ENCODE measurements around the gene TFAP2E.

TFAP2E gene

DNA sequence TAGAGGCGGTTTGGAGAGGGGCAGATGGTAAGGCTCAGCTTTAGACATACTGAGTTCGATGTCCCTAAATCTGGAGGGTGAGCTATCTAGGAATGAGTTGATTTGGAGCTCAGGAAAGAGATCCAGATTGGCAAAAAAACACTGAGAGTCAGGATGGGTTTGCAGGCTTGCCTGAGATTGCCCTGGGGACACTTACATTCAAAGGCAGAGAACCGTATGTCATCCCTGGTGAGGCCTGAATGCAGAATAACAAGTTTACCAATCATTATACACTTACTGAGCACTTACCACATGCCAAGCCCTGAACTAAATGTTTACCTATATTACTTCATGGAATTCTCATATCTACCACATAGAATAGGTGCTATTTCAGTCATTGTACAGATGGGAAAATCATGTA, 27.5 kb downstream of the TFAP2E start:
- no peak for DNase-seq (ENCODE audit: low spot score)
- TF ChIP-seq, protein P1, sequence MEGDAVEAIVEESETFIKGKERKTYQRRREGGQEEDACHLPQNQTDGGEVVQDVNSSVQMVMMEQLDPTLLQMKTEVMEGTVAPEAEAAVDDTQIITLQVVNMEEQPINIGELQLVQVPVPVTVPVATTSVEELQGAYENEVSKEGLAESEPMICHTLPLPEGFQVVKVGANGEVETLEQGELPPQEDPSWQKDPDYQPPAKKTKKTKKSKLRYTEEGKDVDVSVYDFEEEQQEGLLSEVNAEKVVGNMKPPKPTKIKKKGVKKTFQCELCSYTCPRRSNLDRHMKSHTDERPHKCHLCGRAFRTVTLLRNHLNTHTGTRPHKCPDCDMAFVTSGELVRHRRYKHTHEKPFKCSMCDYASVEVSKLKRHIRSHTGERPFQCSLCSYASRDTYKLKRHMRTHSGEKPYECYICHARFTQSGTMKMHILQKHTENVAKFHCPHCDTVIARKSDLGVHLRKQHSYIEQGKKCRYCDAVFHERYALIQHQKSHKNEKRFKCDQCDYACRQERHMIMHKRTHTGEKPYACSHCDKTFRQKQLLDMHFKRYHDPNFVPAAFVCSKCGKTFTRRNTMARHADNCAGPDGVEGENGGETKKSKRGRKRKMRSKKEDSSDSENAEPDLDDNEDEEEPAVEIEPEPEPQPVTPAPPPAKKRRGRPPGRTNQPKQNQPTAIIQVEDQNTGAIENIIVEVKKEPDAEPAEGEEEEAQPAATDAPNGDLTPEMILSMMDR (conservative IDR thresholded peaks at IDR 0.05; ENCODE audit: low read depth), result no peak
- no peak overlapping the region for H3K27ac ChIP-seq
- ChIA-PET CTCF (no interaction called here), POLR2A (ENCODE audit: low non-redundant PET) (no interaction called here)

DNA sequence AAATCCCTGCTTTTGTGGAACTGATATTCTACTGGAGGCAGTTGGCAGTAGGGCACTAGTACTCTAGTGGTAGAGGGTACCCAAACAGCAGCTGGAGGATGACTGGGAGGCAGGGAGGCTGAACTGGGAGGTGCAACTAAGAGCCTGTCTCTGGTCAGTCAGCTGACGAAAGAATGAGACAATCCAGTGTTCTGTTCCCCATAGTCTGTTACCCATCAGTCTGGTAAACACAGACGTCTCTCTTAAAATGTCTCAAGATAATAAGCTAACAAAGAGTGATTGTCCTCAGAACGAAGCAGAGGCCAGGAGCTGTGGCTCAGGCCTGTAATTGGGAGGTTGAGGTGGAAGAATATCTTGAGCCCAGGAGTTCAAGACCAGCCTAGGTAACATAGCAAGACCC, 30.4 kb downstream of the TFAP2E start:
- ChIA-PET CTCF (no interaction called here), POLR2A (ENCODE audit: low non-redundant PET) (no interaction called here)

DNA sequence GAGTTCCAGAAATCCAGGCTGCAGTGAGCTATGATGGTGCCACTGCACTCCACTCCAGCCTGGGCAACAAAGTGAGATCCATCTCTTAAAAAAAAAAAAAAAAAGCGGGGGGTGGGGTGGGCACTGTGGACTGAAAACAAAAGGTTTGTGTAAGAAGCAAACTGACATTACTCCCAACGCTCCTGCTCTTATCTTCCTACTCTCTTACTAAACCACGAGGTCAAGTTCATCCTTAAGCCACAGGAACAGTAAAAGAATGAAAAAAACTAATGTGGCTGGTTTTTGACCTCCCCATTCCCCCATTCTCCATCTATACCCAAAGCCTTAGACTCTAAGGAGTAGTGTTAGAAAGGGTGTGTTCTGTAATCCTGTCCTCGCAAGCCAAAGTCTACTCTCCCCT, 30.8 kb downstream of the TFAP2E start:
- POLR2A ChIA-PET (ENCODE audit: low non-redundant PET), result no interaction called here
- TF ChIP-seq, protein P1 (conservative IDR thresholded peaks at IDR 0.05; ENCODE audit: low read depth), result no peak
- DNase-seq (ENCODE audit: low spot score), result no peak
- no peak overlapping the region for H3K27ac ChIP-seq
- CTCF ChIA-PET, result interaction anchor here (0.7 kb wide), 1 partner anchor 58 kb away, joined by 3 read pairs; no protein-coding TSS in a partner anchor

More for the DNA sequence above, 30.4 kb downstream of the TFAP2E start:
- TF ChIP-seq, protein P1 (conservative IDR thresholded peaks at IDR 0.05; ENCODE audit: low read depth), result no peak
- no peak for DNase-seq (ENCODE audit: low spot score)
- no peak overlapping the region for H3K27ac ChIP-seq

DNA sequence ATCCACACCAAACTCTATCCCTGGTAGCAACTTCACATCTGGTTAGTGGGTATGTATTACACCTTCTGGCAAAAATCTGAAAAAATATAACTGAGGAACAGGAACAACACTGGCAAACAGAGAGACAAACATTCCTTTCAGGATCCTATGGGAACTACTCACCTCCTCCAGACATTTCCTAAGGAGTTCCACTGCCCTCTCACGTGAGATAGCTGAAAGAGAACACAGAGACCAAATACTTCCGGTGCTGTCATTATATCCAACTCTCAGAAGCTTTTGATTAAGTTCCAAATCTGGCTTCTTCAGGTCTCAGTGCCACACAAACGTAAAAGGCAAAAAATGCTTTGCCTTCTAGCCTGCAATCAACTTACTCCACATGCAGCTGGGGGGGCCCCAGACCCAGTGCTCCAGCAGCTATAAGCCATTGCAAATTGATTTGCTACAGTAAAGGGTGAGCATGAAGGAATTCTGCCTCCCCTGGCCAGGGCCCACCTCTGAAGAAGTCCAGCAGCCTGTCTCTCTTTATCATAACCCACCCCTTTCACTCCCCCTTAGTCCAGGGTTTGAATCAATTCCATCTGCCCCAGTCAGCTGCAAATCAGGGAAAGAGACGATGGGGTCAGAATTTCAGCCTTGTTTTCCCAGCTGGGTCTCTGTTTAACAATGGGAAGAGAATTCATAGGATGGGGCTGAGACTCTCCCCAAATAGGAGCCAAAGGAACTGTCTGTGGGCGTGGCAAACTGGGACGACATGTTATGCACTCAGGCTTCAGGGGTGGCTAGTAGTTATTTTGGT, 32.2 kb downstream of the TFAP2E start:
- no peak overlapping the region for H3K27ac ChIP-seq
- TF ChIP-seq, protein P1 (conservative IDR thresholded peaks at IDR 0.05; ENCODE audit: low read depth), result no peak
- DNase-seq (ENCODE audit: low spot score), result no peak
- CTCF ChIA-PET, result no interaction called here
- POLR2A ChIA-PET (ENCODE audit: low non-redundant PET), result no interaction called here

DNA sequence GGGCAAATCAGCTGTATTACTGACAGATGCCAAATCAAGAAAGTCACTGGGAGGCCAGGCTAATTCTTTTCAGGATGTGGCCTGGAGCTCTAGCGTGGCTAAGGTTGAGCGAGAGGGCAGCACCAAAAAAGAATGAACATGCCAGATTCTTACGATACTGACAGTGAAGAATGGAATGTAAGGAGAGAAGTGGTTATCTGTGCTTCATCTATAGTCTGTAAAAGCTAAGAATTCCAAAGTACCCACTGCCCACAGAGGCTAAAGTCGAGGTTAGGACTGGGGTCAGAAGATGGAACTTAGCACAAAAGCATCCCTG, 32.7 kb downstream of the TFAP2E start:
- DNase-seq (ENCODE audit: low spot score), result no peak
- TF ChIP-seq, protein P1 (conservative IDR thresholded peaks at IDR 0.05; ENCODE audit: low read depth), result no peak
- no peak overlapping the region for H3K27ac ChIP-seq
- POLR2A ChIA-PET (ENCODE audit: low non-redundant PET), result no interaction called here
- CTCF ChIA-PET, result no interaction called here

DNA sequence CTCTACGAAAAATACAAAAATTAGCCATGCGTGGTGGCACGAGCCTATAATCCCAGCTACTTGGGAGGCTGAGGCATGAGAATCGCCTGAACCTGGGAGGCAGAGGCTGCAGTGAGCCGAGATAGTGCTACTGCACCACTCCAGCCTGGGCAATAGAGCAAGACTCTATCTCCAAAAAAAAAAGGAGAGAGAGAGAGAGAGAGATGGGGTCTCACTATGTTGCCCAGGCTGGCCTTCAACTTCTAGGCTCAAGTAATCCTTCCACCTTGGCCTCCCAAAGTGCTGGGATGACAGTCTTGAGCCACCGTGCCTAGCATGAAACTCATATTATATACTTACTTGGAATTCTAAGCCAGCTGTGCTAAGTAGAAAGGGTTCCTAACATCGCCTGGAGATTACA, 38.5 kb downstream of the TFAP2E start:
- H3K27ac ChIP-seq, result no peak overlapping the region
- ChIA-PET POLR2A (ENCODE audit: low non-redundant PET) (no interaction called here), CTCF (no interaction called here)
- no peak for DNase-seq (ENCODE audit: low spot score)
- TF ChIP-seq, protein P1 (conservative IDR thresholded peaks at IDR 0.05; ENCODE audit: low read depth), result no peak
